Urinary bladder (tissue), 4 donors: ENCODE measurements around the gene HDLBP. TPM values are rescaled to one million over a fixed set of nuclear protein-coding genes. Genes with fewer than 3 reads are reported as not detected.

Experiments used
- DNase-seq: peaks from one replicate; pipeline ENCODE4 v3.0.0-alpha.2; 2015; ENCODE audit errors: extremely low spot score
- H3K27ac ChIP-seq: one replicate; pipeline ENCODE4 v1.5.1; 2013; ENCODE audit warnings: low read depth, mild to moderate bottlenecking, moderate library complexity
- H3K36me3 ChIP-seq: one replicate; pipeline ENCODE4 v1.6.1; 2013; ENCODE audit warnings: mild to moderate bottlenecking, moderate library complexity; ENCODE audit not compliant: insufficient read depth
- H3K4me1 ChIP-seq: one replicate; pipeline ENCODE4 v1.6.1; 2013; ENCODE audit warnings: mild to moderate bottlenecking, moderate library complexity; ENCODE audit not compliant: insufficient read depth
- H3K4me3 ChIP-seq: one replicate; pipeline ENCODE4 v1.5.1; 2013; ENCODE audit warnings: low read depth, low read length
- WGBS: extraction: QIAGEN DNeasy Blood & Tissue Kit; methylation state at CpG from one replicate; pipeline ENCODE4 v1.1.7; 2013; 5-methylcytosine and 5-hydroxymethylcytosine counted together
- polyA plus RNA-seq: library from polyadenylated mRNA; stranded (reverse); fragments of 200-250 nt; gene quantifications from one replicate; pipeline ENCODE4 v1.2.3, GENCODE V29; 2013
- total RNA-seq: library from RNA; depleted of rRNA; stranded (reverse); fragments of >200 nt; gene quantifications from one replicate; pipeline ENCODE4 v1.2.3, GENCODE V29; 2014
- donor health status: healthy with polysubstance abuse.
- donor health status: healthy.

HDLBP gene
- total and polyA plus RNA-seq, 2 donors = 199 to 588 TPM

DNA sequence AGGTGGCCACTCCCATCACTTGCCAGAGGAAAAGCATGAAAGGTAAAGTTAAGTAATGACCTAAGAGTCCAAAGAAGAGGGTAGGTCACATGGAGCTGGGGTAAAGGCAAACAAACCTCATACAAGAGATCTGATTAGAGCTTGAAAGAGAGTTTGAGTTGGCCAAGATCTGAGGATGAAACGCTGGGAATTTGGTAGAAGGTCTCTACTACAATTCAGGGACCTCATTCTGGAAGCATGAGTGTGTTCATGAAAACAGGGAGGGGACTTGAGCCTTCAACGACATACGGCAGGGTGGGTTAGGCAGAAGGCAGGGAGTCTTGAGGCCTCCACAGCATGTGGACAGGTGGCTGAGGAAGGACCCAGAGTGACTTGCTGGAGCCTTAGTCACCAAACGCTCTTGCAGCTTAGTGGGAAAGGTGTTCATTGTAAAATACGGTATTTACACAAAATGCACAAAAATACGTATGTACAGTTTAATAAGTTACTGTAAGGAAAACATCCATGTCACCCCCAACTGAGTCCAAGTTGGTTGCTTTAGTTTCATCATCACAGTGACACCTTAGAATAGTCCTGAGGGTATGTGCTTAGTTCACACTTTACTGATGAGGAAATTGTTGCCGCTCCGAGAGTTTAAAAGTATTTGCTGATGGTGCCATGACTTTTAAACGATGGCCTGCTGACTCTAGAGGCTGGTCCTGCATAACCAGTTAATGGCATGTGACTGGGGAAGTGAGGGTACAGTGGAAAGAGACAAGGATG is 35.6 kb upstream of the HDLBP start:
- H3K4me1 ChIP-seq = no peaks in the 10 kb centered on the region
- no peak for DNase-seq
- no peak overlapping the region for H3K27ac ChIP-seq
- WGBS = 81% methylated on average over 9 of the region's 9 CpGs
- H3K4me3 ChIP-seq = no peak overlapping the region
- H3K36me3 ChIP-seq = peaks cover 8% of the 10 kb centered on the region

DNA sequence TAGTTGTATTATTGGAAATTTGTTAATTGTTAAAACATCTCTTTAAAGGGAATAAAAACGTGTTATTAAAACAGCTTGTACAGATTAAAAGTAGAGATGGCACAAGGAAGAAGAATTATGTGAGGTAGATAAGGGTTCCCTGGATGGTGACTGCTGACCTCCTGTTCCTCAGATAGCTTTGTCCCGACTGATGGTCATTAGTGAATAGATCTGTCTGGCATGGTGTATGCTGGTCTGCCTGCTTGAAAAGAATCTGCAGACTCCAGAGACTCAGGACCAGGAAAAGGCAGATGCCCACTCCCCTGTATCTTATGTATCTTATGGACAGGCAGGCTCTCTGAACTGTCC is 35.0 kb upstream of the HDLBP start:
- Histone ChIP-seq H3K27ac (no peak overlapping the region), H3K4me1 (no peaks in the 10 kb centered on the region), H3K4me3 (no peak overlapping the region), H3K36me3 (peaks cover 8% of the 10 kb centered on the region)
- DNase-seq = no peak
- WGBS = 85% methylated on average over 2 of the region's 2 CpGs

GRCh38 chr2:241349941-241350340 is 34.5 kb upstream of the HDLBP start:
- Histone ChIP-seq H3K4me1 (no peaks in the 10 kb centered on the region), H3K36me3 (peaks cover 8% of the 10 kb centered on the region), H3K27ac (no peak overlapping the region), H3K4me3 (no peak overlapping the region)
- DNase-seq = no peak
- WGBS = 92% methylated on average over 8 of the region's 8 CpGs

DNA sequence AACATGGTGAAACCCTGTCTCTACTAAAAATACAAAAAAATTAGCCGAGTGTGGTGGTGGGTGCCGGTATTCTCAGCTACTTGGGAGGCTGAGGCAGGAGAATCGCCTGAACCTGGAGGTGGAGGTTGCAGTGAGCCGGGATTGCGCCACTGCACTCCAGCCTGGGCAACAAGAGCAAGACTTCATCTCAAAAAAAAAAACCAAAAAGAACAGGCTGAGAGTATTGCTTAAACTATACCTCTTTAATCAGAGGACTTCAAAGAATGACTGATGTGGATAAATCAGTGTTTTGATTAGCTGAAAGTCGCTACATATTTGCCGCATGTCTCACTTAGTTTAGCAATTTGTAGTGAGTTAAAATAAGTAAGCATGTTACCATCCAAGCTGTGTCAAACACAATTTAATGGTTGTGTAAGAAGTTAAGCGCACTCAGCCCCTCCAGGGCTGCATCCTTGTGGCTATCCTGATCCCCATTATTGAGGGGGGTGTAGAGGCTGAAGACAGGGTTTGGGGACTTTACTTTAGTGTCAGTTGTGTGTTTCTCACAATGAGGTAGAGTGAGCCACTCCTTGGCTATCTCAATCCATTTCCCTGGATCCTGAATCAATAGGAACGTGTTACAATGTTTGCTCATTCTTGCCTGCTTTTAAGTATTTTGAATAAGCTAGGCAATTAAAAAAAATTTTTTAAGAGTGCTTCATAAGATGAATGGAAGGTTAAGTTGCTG is 29.6 kb upstream of the HDLBP start:
- DNase-seq = no peak
- WGBS = 85% methylated on average over 9 of the region's 9 CpGs
- Histone ChIP-seq H3K4me1 (no peaks in the 10 kb centered on the region), H3K4me3 (no peak overlapping the region), H3K27ac (no peak overlapping the region), H3K36me3 (peaks cover 13% of the 10 kb centered on the region)

- 83% methylated on average over 3 of the region's 3 CpGs for WGBS
- H3K4me3 ChIP-seq = no peak overlapping the region
- no peak for DNase-seq
- H3K36me3 ChIP-seq = peaks cover 19% of the 10 kb centered on the region
- H3K4me1 ChIP-seq = no peaks in the 10 kb centered on the region
- no peak overlapping the region for H3K27ac ChIP-seq
Measured at GRCh38 chr2:241340631-241341163, 25.2 kb upstream of the HDLBP start.

GRCh38 chr2:241339839-241340630 is 24.6 kb upstream of the HDLBP start:
- H3K27ac ChIP-seq = no peak overlapping the region
- no peaks in the 10 kb centered on the region for H3K4me1 ChIP-seq
- WGBS = 67% methylated on average over 8 of the region's 8 CpGs
- DNase-seq = no peak
- no peak overlapping the region for H3K4me3 ChIP-seq
- peaks cover 20% of the 10 kb centered on the region for H3K36me3 ChIP-seq

GRCh38 chr2:241334813-241335212 is 19.3 kb upstream of the HDLBP start:
- peaks cover 13% of the 10 kb centered on the region for H3K36me3 ChIP-seq
- no peaks in the 10 kb centered on the region for H3K4me1 ChIP-seq
- 86% methylated on average over 2 of the region's 2 CpGs for WGBS
- no peak for DNase-seq
- no peak overlapping the region for H3K27ac ChIP-seq
- H3K4me3 ChIP-seq = no peak overlapping the region

DNA sequence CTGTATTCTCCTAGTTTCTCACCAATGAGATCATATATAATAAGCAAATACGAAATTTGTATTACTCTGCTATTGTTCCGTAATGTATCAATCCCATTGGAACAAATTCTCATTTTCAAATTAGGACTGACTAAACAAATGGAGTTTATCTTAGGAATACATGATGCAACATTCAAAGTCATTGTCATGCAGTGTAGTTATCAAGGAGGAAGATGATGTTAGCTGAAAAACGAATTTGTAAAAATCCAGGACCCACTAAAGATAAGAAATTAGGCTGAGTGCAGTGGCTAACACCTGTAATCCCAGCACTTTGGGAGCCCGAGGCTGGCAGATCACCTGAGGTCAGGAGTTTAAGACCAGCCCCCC is 15.1 kb upstream of the HDLBP start:
- Histone ChIP-seq H3K36me3 (peaks cover 4% of the 10 kb centered on the region), H3K27ac (peak overlapping the region; percentile 5), H3K4me3 (no peak overlapping the region), H3K4me1 (no peaks in the 10 kb centered on the region)
- DNase-seq = no peak
- WGBS = 88% methylated on average over 4 of the region's 4 CpGs

DNA sequence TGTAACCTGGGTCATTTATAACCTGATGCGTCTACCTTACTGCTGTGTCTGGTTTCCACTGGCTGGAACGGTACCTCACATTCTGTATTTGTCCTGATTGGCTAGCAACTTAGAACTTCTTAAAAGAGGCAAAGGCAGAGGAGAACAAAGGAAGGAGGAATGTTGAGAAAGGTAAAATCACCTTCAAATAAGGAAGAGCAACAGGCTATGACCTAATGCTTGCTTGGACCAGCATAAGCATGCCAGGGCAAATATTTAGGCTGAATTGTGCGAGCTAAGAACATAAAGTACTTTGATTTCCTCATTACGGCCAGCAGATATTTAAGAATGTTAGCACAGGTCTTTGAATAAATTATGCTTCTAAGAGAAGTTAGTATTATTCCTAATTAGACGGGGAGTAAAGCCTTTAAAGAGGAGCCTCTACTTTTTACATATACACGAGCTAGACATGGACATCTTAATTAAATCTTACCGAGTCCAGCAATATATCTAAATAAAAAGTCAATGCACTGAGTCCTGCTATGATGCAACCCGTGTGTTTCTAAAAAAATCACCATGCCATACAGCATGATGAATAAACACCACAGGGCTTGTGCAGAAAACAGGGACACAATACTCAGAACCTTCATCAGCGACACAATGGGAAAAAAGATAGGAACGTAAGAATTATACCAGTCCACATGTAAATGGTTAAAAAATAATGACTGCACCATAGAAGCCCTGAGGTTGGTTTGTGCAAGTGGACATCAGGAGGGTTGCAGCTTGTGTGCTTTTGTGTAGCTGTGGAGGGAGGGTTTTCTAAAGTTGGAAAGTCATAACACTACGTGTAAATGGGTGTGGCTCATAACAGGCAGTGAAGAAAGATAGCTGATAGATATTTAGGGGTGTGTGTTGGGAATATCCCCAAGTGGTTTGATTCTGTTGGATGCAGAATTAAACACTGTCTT is 14.5 kb upstream of the HDLBP start:
- 84% methylated on average over 11 of the region's 11 CpGs for WGBS
- H3K4me1 ChIP-seq = no peaks in the 10 kb centered on the region
- DNase-seq = no peak
- H3K36me3 ChIP-seq = peaks cover 2% of the 10 kb centered on the region
- peak overlapping the region; percentile 50 for H3K27ac ChIP-seq
- H3K4me3 ChIP-seq = no peak overlapping the region

GRCh38 chr2:241325257-241325656 is 9.8 kb upstream of the HDLBP start:
- no peak overlapping the region for H3K27ac ChIP-seq
- WGBS = 97% methylated on average over 1 of the region's 1 CpG
- no peak for DNase-seq
- no peak overlapping the region for H3K4me3 ChIP-seq
- peaks cover 2% of the 10 kb centered on the region for H3K36me3 ChIP-seq
- no peaks in the 10 kb centered on the region for H3K4me1 ChIP-seq

DNA sequence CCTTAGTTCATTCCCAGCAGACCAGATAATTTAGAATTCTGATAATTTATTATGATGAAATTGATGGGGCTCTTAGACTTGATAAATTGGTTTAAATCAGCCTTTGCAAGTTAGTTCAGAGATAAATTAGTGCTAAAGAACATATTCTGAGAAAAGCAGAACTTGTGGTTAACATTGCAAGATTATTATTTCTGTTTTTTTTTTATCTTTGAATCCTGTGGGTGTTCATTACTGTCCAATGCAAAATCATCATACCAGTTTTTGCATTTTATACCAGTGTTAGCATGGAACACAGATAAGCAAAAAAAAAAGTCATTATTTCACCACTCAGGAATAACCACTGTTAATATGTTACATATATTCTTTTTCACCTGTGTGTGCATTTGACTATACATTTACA is 9.3 kb upstream of the HDLBP start:
- peaks cover 2% of the 10 kb centered on the region for H3K36me3 ChIP-seq
- H3K27ac ChIP-seq = no peak overlapping the region
- DNase-seq = no peak
- H3K4me1 ChIP-seq = no peaks in the 10 kb centered on the region
- no peak overlapping the region for H3K4me3 ChIP-seq

GRCh38 chr2:241323778-241324177 is 8.3 kb upstream of the HDLBP start:
- H3K4me1 ChIP-seq = no peaks in the 10 kb centered on the region
- WGBS = 64% methylated on average over 5 of the region's 5 CpGs
- H3K27ac ChIP-seq = no peak overlapping the region
- peaks cover 2% of the 10 kb centered on the region for H3K36me3 ChIP-seq
- H3K4me3 ChIP-seq = no peak overlapping the region
- no peak for DNase-seq

- 71% methylated on average over 1 of the region's 1 CpG for WGBS
- Histone ChIP-seq H3K4me3 (no peak overlapping the region), H3K27ac (no peak overlapping the region), H3K4me1 (no peaks in the 10 kb centered on the region), H3K36me3 (peaks cover 2% of the 10 kb centered on the region)
- DNase-seq = no peak
Measured at GRCh38 chr2:241321886-241322285, 6.4 kb upstream of the HDLBP start.
